Right lobe of liver (tissue), 6 donors: ENCODE measurements around the gene REG3G. TPM values are rescaled to one million over a fixed set of nuclear protein-coding genes. Genes with fewer than 3 reads are reported as not detected.

Experiments
- ATAC-seq, 4 donors: fragments of 200-7000 bp; cut with Tn5 transposase; one replicate each; pipeline ENCODE4 v1.9.1; 2020; ENCODE audit warnings: mild to moderate bottlenecking in 4 of 4, moderate library complexity in 4 of 4
- DNase-seq, 3 donors: peaks; one replicate each; pipeline ENCODE4 v3.0.0-alpha.2; 2020
- H3K27ac ChIP-seq, 3 donors: fragments of 200-600 bp; one replicate each; pipeline ENCODE4 v1.8.0; 2022
- H3K27me3 ChIP-seq, 2 donors: fragments of 200-600 bp; one replicate each; pipeline ENCODE4 v1.8.0; 2022
- H3K36me3 ChIP-seq, 4 donors: fragments of 200-600 bp; sonication (generic) in 1 of 4; one replicate each; pipeline versions ENCODE4 v1.5.1 to v1.8.0; 2017 to 2022; ENCODE audit warnings: control low read depth in 1 of 4
- H3K4me1 ChIP-seq, 4 donors: fragments of 200-600 bp; sonication (generic) in 1 of 4; one replicate each; pipeline versions ENCODE4 v1.5.1 to v1.8.0; 2017 to 2022; ENCODE audit warnings: control low read depth in 1 of 4
- H3K4me3 ChIP-seq, 3 donors: fragments of 200-600 bp; one replicate each; pipeline ENCODE4 v1.8.0; 2022
- H3K9me3 ChIP-seq, 4 donors: fragments of 200-600 bp; sonication (generic) in 1 of 4; one replicate each; pipeline versions ENCODE4 v1.5.1 to v1.8.0; 2017 to 2022; ENCODE audit warnings: control low read depth in 1 of 4
- POLR2A ChIP-seq: fragments of 450-650 bp; IDR thresholded peaks from one replicate; pipeline ENCODE4 v1.6.1; 2017; ENCODE audit warnings: antibody characterized with exemption, mild to moderate bottlenecking
- WGBS: methylation state at CpG from one replicate; pipeline ENCODE4 v1.1.6; 2018; ENCODE audit warnings: low coverage, low lambda C conversion rate; ENCODE audit not compliant: insufficient coverage; ENCODE audit errors: missing lambda C conversion rate; 5-methylcytosine and 5-hydroxymethylcytosine counted together
- intact Hi-C, 2 donors: fragments of 100-400 bp; cut with DNase I; formaldehyde crosslinking; loops; one replicate each; pipeline versions ENCODE4 v1.11.2 to v1.14.1; 2022
- total RNA-seq, 6 experiments: library from RNA; depleted of rRNA in 2 of 6; stranded (reverse); fragments of >200 nt in 2 of 6; fragmentation: NEBNext Ultra II Directional in 3 of 6; extraction: Animal tissue kit (Norgen Biotek cat#: 25700) in 3 of 6; gene quantifications; one replicate each; pipeline versions ENCODE4 v1.1.0 to v1.2.4, GENCODE V29; 2016 to 2023
- TF ChIP-seq, protein P1 (sequence below), 4 donors: fragments of 200-600 bp in 3 of 4; fragments of 450-650 bp in 1 of 4; IDR thresholded peaks; one replicate each; pipeline versions ENCODE4 v1.5.1 to v1.8.0; 2016 to 2022; ENCODE audit warnings: antibody characterized with exemption in 4 of 4, mild to moderate bottlenecking in 2 of 4
- donor health status: DM: no; HTN: yes; CAD: no.
- donor health status: DM: no; HTN: no; CAD: no.
- donor health status: DM: no; HTN: no; CAD: no.
- donor health status: DM: no; HTN: yes; CAD: no.
- donor health status: DM: no; HTN: yes; CAD: no.

The REG3G gene
- total RNA-seq, 6 experiments from 2014 or later: not detected

GRCh38 chr2:78989051-78989450, 36.5 kb upstream of the REG3G start:
- no peaks in the 10 kb centered on the region for H3K9me3 ChIP-seq
- H3K4me1 ChIP-seq: peaks cover 0 to 4% (median 0%) of the 10 kb centered on the region in 4 donors
- no peaks in the 10 kb centered on the region for H3K27me3 ChIP-seq
- ATAC-seq (no peak), DNase-seq (no peak)
- intact Hi-C loops: no loop called here
- no peak overlapping the region for H3K27ac ChIP-seq
- 42% methylated on average over 2 of the region's 2 CpGs for WGBS
- H3K4me3 ChIP-seq: no peak overlapping the region
- TF ChIP-seq, protein P1, sequence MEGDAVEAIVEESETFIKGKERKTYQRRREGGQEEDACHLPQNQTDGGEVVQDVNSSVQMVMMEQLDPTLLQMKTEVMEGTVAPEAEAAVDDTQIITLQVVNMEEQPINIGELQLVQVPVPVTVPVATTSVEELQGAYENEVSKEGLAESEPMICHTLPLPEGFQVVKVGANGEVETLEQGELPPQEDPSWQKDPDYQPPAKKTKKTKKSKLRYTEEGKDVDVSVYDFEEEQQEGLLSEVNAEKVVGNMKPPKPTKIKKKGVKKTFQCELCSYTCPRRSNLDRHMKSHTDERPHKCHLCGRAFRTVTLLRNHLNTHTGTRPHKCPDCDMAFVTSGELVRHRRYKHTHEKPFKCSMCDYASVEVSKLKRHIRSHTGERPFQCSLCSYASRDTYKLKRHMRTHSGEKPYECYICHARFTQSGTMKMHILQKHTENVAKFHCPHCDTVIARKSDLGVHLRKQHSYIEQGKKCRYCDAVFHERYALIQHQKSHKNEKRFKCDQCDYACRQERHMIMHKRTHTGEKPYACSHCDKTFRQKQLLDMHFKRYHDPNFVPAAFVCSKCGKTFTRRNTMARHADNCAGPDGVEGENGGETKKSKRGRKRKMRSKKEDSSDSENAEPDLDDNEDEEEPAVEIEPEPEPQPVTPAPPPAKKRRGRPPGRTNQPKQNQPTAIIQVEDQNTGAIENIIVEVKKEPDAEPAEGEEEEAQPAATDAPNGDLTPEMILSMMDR (IDR thresholded peaks at IDR 0.05): no peak
- TF ChIP-seq POLR2A: no peak
- H3K36me3 ChIP-seq: no peaks in the 10 kb centered on the region

DNA sequence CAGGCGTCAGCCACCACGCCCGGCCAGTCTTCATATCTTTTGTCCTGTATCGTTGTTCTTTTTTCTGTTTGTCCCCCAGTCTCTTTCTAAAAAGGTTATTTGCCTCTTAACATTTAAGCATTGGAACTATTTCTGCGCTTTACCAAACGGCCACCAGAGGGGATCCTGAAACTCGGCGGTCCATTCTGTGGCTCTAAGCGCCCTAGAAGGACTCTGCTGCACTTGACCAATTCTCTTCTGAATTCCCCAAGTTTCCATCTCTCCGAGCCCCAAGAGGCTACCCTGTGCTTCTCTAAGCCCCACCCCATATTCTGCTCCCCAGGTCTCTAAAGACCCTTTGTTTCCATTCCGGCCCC, 33.1 kb upstream of the REG3G start:
- H3K4me1 ChIP-seq: peaks cover 0 to 4% (median 0%) of the 10 kb centered on the region in 4 donors
- H3K4me3 ChIP-seq: no peak overlapping the region
- H3K36me3 ChIP-seq: no peaks in the 10 kb centered on the region
- H3K9me3 ChIP-seq: no peaks in the 10 kb centered on the region
- H3K27me3 ChIP-seq: no peaks in the 10 kb centered on the region
- intact Hi-C loops: no loop called here
- TF ChIP-seq, protein P1 (IDR thresholded peaks at IDR 0.05): peak in 3 of 4 donors; percentile 8 to 21 (median 14)
- TF ChIP-seq POLR2A: no peak
- ATAC-seq (peak in 2 of 4 donors; percentile 26 to 42), DNase-seq (no peak)
- 21% methylated on average over 11 of the region's 11 CpGs for WGBS
- H3K27ac ChIP-seq: no peak overlapping the region

- Histone ChIP-seq H3K36me3 (no peaks in the 10 kb centered on the region), H3K4me3 (no peak overlapping the region)
Measured at GRCh38 chr2:78992807-78993517, 32.5 kb upstream of the REG3G start.

GRCh38 chr2:78993518-78994148, 31.9 kb upstream of the REG3G start:
- no peaks in the 10 kb centered on the region for H3K9me3 ChIP-seq
- TF ChIP-seq POLR2A: no peak
- TF ChIP-seq, protein P1 (IDR thresholded peaks at IDR 0.05): no peak
- ATAC-seq: peak in 1 of 4 donors; percentile 14
- H3K4me3 ChIP-seq: no peak overlapping the region
- H3K4me1 ChIP-seq: peaks cover 0 to 4% (median 0%) of the 10 kb centered on the region in 4 donors
- intact Hi-C loops: no loop called here
- DNase-seq: no peak
- no peaks in the 10 kb centered on the region for H3K27me3 ChIP-seq
- WGBS: 13% methylated on average over 13 of the region's 25 CpGs
- H3K36me3 ChIP-seq: no peaks in the 10 kb centered on the region
- no peak overlapping the region for H3K27ac ChIP-seq

More at GRCh38 chr2:78992807-78993517, 32.5 kb upstream of the REG3G start:
- WGBS: 2% methylated on average over 22 of the region's 45 CpGs
- TF ChIP-seq, protein P1 (IDR thresholded peaks at IDR 0.05): no peak
- no peak for TF ChIP-seq POLR2A
- peak in 2 of 4 donors; percentile 14 to 25 for ATAC-seq
- intact Hi-C loops: no loop called here
- no peak overlapping the region for H3K27ac ChIP-seq
- DNase-seq: no peak
- H3K9me3 ChIP-seq: no peaks in the 10 kb centered on the region
- H3K27me3 ChIP-seq: no peaks in the 10 kb centered on the region
- peaks cover 0 to 4% (median 0%) of the 10 kb centered on the region in 4 donors for H3K4me1 ChIP-seq
